Activated T-helper 17 cell treated with anti-CD3 and anti-CD28 coated beads, Interleukin-2, amount 50 U/mL, for 72 hours (primary cell): ENCODE results near the gene EGFL6. TPM values are rescaled to one million over a fixed set of nuclear protein-coding genes. Genes with fewer than 3 reads are reported as not detected.
"Not testable (repeated sequence)": the region's sequence is repeated elsewhere in the genome, so short reads cannot be mapped to it uniquely, and the experiment has no call there.

Source experiments
- ATAC-seq: fragments of 150-1000 bp; cut with Tn5 transposase; replicated peaks from 2 replicates; pipeline ENCODE4 v1.10.0; 2021; ENCODE audit warnings: mild to moderate bottlenecking, moderate library complexity
- H3K27ac Mint-ChIP-seq: one replicate; pipeline ENCODE4 v1.8.0; 2022; ENCODE audit warnings: mixed read lengths
- H3K27me3 Mint-ChIP-seq: one replicate; pipeline ENCODE4 v1.8.0; 2022; ENCODE audit warnings: mixed read lengths
- H3K36me3 Mint-ChIP-seq: one replicate; pipeline ENCODE4 v1.8.0; 2022; ENCODE audit warnings: low read depth, mild to moderate bottlenecking, mixed read lengths
- H3K4me1 Mint-ChIP-seq: one replicate; pipeline ENCODE4 v1.8.0; 2022; ENCODE audit warnings: mixed read lengths
- H3K4me3 Mint-ChIP-seq: one replicate; pipeline ENCODE4 v1.8.0; 2022; ENCODE audit warnings: mild to moderate bottlenecking, mixed read lengths
- H3K9me3 Mint-ChIP-seq: one replicate; pipeline ENCODE4 v1.8.0; 2022; ENCODE audit warnings: mixed read lengths
- total RNA-seq, 2 donors: library from RNA; stranded (reverse); gene quantifications; one replicate each; pipeline ENCODE4 v1.2.3, GENCODE V29; 2022

Gene EGFL6
- total RNA-seq, 2 donors from 2014 or later, result 0.21 to 1.3 TPM

DNA sequence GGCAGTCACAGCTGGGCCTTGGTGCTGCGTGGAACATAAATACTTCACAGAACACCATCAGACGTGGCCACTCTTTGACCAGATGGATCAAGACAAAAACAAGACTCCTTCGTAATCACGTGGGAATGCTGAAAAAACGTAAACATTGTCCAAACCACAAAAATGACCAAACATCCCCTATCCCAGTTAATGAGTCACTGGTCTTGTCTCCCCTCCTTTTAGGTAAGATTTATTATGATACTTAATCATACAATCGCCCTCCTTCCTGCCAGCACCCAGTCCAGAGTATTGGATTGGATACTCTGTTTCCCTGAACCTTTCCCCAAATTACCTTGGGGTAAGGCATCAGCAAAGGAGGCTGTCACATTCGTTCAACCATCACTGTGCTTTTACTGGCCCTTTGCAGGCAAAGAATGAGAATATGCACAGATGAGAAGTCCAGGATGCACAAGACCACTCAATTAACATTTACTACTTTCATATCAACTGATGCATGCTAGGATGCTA, 82.9 kb downstream of the EGFL6 start:
- Mint-ChIP-seq H3K27ac (peak overlapping the region; percentile 78), H3K27me3 (no peaks in the 10 kb centered on the region), H3K36me3 (peaks cover 5% of the 10 kb centered on the region), H3K4me3 (peak overlapping the region; percentile 84), H3K9me3 (no peaks in the 10 kb centered on the region), H3K4me1 (no peaks in the 10 kb centered on the region)
- no peak for ATAC-seq

GRCh38 chrX:13652850-13653693, 83.7 kb downstream of the EGFL6 start, which contains the start of gene TCEANC:
TCEANC (plus strand) TSS chrX:13653141; CDS start chrX:13662509, 9,368 bp downstream.
- no peaks in the 10 kb centered on the region for H3K9me3 Mint-ChIP-seq
- peaks cover 5% of the 10 kb centered on the region for H3K36me3 Mint-ChIP-seq
- H3K4me3 Mint-ChIP-seq, result peak within 1 kb of the TSS; percentile 84
- H3K4me1 Mint-ChIP-seq, result no peaks in the 10 kb centered on the region
- no peaks in the 10 kb centered on the region for H3K27me3 Mint-ChIP-seq
- H3K27ac Mint-ChIP-seq, result peak within 1 kb of the TSS; percentile 78
- ATAC-seq, result peak; percentile 98

- Mint-ChIP-seq H3K9me3 (no peaks in the 10 kb centered on the region), H3K36me3 (peaks cover 5% of the 10 kb centered on the region), H3K27me3 (no peaks in the 10 kb centered on the region), H3K27ac (peak overlapping the region; percentile 78), H3K4me3 (peak overlapping the region; percentile 84), H3K4me1 (no peaks in the 10 kb centered on the region)
- ATAC-seq, result no peak
These were observed 84.7 kb downstream of the EGFL6 start for GRCh38 chrX:13654116-13654515.

GRCh38 chrX:13655674-13656073, 86.3 kb downstream of the EGFL6 start:
- Mint-ChIP-seq H3K4me3 (no peak overlapping the region), H3K36me3 (peaks cover 11% of the 10 kb centered on the region), H3K27ac (no peak overlapping the region), H3K9me3 (no peaks in the 10 kb centered on the region), H3K4me1 (no peaks in the 10 kb centered on the region), H3K27me3 (no peaks in the 10 kb centered on the region)
- no peak for ATAC-seq

DNA sequence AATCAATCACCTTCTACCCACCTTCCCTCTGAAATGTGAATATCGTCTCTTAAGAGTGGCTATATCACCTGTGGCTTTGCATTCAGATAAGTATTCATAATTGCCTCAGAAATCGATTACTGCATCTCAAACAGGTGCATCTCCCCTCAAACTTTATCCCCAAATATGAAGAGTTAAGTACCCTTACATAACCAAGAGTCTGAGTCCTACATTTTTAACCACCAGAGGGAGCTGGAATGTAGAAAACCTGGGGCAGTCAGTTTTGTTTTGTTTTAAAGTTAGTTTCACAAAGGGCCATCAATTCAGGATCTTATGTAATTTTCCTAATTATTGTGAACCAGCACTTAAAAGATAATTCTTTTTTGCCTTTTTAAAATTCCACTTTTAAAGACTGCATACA, 89.2 kb downstream of the EGFL6 start:
- ATAC-seq, result no peak
- Mint-ChIP-seq H3K4me3 (peak overlapping the region; percentile 53), H3K9me3 (no peaks in the 10 kb centered on the region), H3K36me3 (peaks cover 17% of the 10 kb centered on the region), H3K4me1 (peaks cover 5% of the 10 kb centered on the region), H3K27me3 (no peaks in the 10 kb centered on the region), H3K27ac (peak overlapping the region; percentile 37)

DNA sequence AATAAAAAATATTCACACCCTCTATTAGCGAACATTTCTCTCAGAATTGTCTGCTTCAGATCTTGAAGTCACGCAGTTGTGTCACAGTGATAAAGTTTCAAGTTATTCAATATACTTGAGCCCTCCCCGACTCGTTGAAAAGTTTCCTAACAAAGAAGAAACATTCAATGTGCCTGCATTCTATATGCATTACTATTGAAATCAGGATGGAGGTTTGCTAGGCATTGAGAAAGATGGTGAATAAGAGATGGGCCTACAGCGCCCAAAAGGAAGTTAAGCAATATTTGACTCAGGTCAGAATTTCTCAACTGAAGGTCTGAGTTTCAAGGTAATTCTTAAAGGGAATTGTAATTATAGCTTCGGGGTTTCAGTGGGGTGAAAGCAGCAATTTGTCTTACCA, 89.7 kb downstream of the EGFL6 start:
- Mint-ChIP-seq H3K4me3 (peak overlapping the region; percentile 53), H3K36me3 (peaks cover 17% of the 10 kb centered on the region), H3K27ac (peak overlapping the region; percentile 37), H3K4me1 (peaks cover 5% of the 10 kb centered on the region), H3K27me3 (no peaks in the 10 kb centered on the region), H3K9me3 (no peaks in the 10 kb centered on the region)
- ATAC-seq, result no peak

DNA sequence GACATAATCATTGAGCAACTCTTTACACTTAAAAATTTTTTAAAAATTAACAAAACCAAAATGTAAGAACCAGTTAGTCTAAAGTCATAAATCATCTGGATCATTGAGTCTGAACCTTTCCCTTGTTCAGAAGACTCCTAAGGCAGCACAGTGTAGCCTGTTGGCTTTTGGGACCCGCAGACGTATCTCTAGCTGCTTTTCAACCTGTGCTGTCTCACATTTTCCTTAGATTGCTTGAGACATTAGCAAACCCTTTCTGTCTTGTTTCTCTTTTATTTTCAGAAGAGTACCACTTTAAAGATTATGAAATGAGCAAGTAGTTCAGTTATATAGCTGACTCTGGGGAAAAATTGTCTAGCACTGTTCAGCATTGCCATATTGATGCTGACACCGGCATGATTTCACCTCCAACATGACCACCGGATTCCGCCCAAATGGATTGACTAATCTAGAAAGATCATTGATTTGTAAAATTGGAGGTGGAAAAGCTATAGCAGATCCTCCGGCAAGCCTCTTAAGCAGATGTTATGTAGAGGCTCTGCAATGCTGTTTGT, 92.4 kb downstream of the EGFL6 start:
- Mint-ChIP-seq H3K27ac (peak overlapping the region; percentile 81), H3K4me1 (peaks cover 5% of the 10 kb centered on the region), H3K36me3 (peaks cover 16% of the 10 kb centered on the region), H3K27me3 (no peaks in the 10 kb centered on the region), H3K9me3 (no peaks in the 10 kb centered on the region), H3K4me3 (peak overlapping the region; percentile 80)
- ATAC-seq, result peak; percentile 93

- Mint-ChIP-seq H3K4me3 (peak overlapping the region; percentile 80), H3K27ac (peak overlapping the region; percentile 81), H3K4me1 (peaks cover 5% of the 10 kb centered on the region), H3K27me3 (no peaks in the 10 kb centered on the region), H3K36me3 (peaks cover 12% of the 10 kb centered on the region), H3K9me3 (no peaks in the 10 kb centered on the region)
- no peak for ATAC-seq
These were observed 93.0 kb downstream of the EGFL6 start for GRCh38 chrX:13662355-13662791.

DNA sequence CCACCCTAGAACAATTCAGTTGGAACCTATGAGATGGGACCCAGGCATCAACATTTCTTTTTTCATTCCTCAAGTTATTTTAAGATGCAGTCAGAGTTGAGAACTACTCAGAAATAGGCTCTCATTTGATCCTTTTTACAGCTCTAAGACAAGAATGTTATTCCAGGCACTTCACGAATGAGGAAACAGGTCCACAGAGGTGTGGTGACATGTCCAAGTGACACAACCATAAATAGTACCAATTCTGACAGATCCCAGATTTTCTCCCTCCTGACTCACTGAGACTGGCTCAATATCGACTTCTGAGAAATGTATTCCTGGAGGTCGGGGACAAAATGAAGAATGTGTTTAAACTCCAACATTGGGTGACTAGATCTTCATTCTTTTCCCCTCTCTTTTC, 94.6 kb downstream of the EGFL6 start:
- Mint-ChIP-seq H3K36me3 (peaks cover 12% of the 10 kb centered on the region), H3K9me3 (no peaks in the 10 kb centered on the region), H3K4me3 (no peak overlapping the region), H3K27ac (no peak overlapping the region), H3K27me3 (no peaks in the 10 kb centered on the region), H3K4me1 (peaks cover 5% of the 10 kb centered on the region)
- ATAC-seq, result no peak

DNA sequence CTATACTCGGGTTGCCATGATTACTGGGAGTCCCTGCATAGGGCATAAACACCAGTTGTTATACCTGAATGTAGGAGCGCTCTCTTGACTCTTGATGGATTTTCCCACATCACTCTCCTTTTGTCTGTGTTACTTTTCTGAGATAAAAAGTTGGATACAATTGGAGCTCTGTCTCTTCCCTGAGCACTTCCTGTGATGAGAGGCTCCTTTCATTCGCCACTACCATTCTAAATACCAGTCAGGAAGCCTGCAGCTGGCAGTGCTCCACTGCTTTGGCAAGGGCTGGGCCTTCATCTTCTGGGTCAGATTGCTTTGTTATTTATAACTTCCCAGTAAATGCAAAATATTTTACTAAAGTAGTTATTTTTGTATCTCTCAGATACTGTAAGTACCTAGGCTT, 97.4 kb downstream of the EGFL6 start:
- Mint-ChIP-seq H3K9me3 (no peaks in the 10 kb centered on the region), H3K27me3 (no peaks in the 10 kb centered on the region), H3K36me3 (peaks cover 6% of the 10 kb centered on the region), H3K4me1 (peaks cover 5% of the 10 kb centered on the region), H3K4me3 (no peak overlapping the region), H3K27ac (no peak overlapping the region)
- ATAC-seq, result no peak

DNA sequence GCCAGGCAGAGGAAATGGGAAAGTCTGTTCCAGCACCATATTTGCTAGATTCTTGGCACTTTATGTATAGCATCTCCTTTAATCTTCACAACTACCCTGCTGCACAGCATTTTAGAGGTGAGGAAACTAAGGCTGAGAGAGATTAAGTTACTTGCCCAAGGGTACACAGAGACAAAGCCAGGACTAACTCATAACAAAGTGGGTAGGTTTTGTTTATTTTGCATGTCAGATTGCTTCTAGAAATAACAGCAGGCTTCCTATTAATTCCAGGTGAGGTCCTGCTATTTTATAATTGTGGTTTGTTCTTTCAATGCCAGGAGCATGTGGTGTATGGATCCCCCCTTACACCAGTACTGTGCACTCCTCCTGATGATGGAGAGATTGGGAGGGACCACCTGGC, 98.5 kb downstream of the EGFL6 start:
- ATAC-seq, result no peak
- H3K4me1 Mint-ChIP-seq, result peaks cover under 1% of the 10 kb centered on the region
- H3K27ac Mint-ChIP-seq, result no peak overlapping the region
- H3K4me3 Mint-ChIP-seq, result no peak overlapping the region
- H3K36me3 Mint-ChIP-seq, result peaks cover 2% of the 10 kb centered on the region
- H3K9me3 Mint-ChIP-seq, result no peaks in the 10 kb centered on the region
- H3K27me3 Mint-ChIP-seq, result no peaks in the 10 kb centered on the region

DNA sequence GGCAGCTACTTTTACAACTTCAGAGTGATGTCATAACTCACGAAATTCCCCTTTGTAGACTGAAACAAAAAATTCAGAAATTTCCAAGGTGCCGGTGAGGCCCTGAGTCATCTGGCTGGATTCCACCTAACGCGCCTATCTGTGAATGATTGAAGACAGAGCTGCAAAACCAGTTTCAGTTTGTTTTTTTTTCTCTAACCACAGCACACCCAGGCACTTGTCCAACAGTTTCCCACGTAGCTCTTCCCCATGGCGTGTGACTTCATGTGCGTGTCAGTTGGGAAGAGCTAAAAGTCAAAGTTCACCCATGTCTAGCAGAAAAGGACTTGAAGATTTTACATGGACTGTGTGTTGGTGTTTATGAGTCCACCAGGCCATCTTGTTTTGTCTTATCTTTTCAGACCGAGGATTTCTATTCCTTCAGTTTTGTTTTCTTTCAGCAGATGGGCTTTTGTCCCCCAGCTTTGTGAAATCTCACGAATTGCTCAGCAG, 99.9 kb downstream of the EGFL6 start:
- Mint-ChIP-seq H3K27me3 (no peaks in the 10 kb centered on the region), H3K9me3 (no peaks in the 10 kb centered on the region), H3K4me3 (peak overlapping the region; percentile 77), H3K36me3 (no peaks in the 10 kb centered on the region), H3K4me1 (no peaks in the 10 kb centered on the region), H3K27ac (peak overlapping the region; percentile 92)
- peak; percentile 96 for ATAC-seq

GRCh38 chrX:13669755-13670154, 100.4 kb downstream of the EGFL6 start:
- not testable (repeated sequence) for H3K36me3 Mint-ChIP-seq, H3K4me1 Mint-ChIP-seq, ATAC-seq, H3K9me3 Mint-ChIP-seq, H3K27me3 Mint-ChIP-seq
- peak overlapping the region; percentile 77 for H3K4me3 Mint-ChIP-seq
- H3K27ac Mint-ChIP-seq, result peak overlapping the region; percentile 92

GRCh38 chrX:13670197-13670596, 100.8 kb downstream of the EGFL6 start:
- Mint-ChIP-seq H3K4me3 (peak overlapping the region; percentile 77), H3K27me3 (no peaks in the 10 kb centered on the region), H3K9me3 (no peaks in the 10 kb centered on the region), H3K27ac (no peak overlapping the region), H3K4me1 (no peaks in the 10 kb centered on the region), H3K36me3 (no peaks in the 10 kb centered on the region)
- ATAC-seq, result no peak

DNA sequence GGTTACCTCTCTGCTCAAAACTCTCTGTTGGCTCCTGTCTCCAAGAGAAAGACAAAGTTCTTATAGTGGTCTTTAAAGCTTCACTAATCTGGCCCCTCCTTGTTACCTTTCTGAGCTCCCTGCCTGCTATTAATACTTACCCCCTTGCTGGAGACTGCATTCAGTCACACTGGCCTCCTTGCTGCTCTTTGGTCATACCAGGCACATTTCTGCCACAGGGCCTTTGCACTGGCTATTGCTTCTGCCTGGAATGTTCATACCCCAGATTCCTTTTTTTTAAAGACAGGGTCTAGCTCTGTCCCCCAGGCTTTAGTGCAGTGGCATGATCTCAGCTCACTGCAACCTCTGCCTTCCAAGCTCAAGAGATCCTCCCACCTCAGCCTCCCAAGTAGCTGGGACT, 103.6 kb downstream of the EGFL6 start:
- no peak overlapping the region for H3K27ac Mint-ChIP-seq
- no peaks in the 10 kb centered on the region for H3K4me1 Mint-ChIP-seq
- ATAC-seq, result no peak
- no peaks in the 10 kb centered on the region for H3K9me3 Mint-ChIP-seq
- H3K4me3 Mint-ChIP-seq, result no peak overlapping the region
- H3K36me3 Mint-ChIP-seq, result no peaks in the 10 kb centered on the region
- no peaks in the 10 kb centered on the region for H3K27me3 Mint-ChIP-seq
